ENCODE data around the gene PEX5L.

The PEX5L gene

DNA sequence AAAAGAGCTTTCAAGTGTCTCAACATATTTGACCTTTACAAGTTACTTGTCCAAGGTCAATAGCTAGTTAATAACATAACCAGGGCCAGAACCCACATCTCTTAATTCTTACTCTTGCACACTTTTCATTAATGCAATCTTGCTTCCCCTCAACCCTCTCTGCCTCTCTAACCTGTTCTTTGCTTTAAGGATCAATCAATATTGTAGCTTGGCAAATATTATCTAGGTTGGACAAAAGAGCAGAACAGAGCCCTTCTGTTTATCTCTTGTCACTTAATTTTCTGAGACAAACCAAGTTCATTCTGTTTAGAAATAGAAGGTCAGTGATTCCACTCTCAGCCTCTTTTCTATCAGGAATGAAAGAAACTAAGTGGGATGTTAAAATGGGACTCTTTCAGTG is 203.4 kb downstream of the PEX5L start:
- TF ChIP-seq, protein P1, sequence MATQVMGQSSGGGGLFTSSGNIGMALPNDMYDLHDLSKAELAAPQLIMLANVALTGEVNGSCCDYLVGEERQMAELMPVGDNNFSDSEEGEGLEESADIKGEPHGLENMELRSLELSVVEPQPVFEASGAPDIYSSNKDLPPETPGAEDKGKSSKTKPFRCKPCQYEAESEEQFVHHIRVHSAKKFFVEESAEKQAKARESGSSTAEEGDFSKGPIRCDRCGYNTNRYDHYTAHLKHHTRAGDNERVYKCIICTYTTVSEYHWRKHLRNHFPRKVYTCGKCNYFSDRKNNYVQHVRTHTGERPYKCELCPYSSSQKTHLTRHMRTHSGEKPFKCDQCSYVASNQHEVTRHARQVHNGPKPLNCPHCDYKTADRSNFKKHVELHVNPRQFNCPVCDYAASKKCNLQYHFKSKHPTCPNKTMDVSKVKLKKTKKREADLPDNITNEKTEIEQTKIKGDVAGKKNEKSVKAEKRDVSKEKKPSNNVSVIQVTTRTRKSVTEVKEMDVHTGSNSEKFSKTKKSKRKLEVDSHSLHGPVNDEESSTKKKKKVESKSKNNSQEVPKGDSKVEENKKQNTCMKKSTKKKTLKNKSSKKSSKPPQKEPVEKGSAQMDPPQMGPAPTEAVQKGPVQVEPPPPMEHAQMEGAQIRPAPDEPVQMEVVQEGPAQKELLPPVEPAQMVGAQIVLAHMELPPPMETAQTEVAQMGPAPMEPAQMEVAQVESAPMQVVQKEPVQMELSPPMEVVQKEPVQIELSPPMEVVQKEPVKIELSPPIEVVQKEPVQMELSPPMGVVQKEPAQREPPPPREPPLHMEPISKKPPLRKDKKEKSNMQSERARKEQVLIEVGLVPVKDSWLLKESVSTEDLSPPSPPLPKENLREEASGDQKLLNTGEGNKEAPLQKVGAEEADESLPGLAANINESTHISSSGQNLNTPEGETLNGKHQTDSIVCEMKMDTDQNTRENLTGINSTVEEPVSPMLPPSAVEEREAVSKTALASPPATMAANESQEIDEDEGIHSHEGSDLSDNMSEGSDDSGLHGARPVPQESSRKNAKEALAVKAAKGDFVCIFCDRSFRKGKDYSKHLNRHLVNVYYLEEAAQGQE (IDR thresholded peaks at IDR 0.05; ENCODE audit: insufficient read depth in 1 of 2, low read depth in 2 of 2, low read length in 2 of 2): no peak
- TF ChIP-seq TAF1 (IDR thresholded peaks at IDR 0.05; ENCODE audit: borderline replicate concordance, insufficient read depth, low read length) (no peak), FOXP2 (optimal IDR thresholded peaks at IDR 0.05; ENCODE audit: borderline replicate concordance, extremely low read depth, extremely low read length, insufficient read depth) (no peak), SIN3A (IDR thresholded peaks at IDR 0.05; ENCODE audit: borderline replicate concordance, insufficient read depth, low read length) (no peak), POLR2AphosphoS5 (IDR thresholded peaks at IDR 0.05; ENCODE audit: low read depth, low read length) (no peak)

GRCh38 chr3:179832333-179832854 is 204.3 kb downstream of the PEX5L start:
- TF ChIP-seq, protein P1 (IDR thresholded peaks at IDR 0.05; ENCODE audit: insufficient read depth in 1 of 2, low read depth in 2 of 2, low read length in 2 of 2): no peak
- TF ChIP-seq POLR2AphosphoS5 (IDR thresholded peaks at IDR 0.05; ENCODE audit: low read depth, low read length) (no peak), TAF1 (IDR thresholded peaks at IDR 0.05; ENCODE audit: borderline replicate concordance, insufficient read depth, low read length) (no peak), SIN3A (IDR thresholded peaks at IDR 0.05; ENCODE audit: borderline replicate concordance, insufficient read depth, low read length) (no peak), FOXP2 (optimal IDR thresholded peaks at IDR 0.05; ENCODE audit: borderline replicate concordance, extremely low read depth, extremely low read length, insufficient read depth) (no peak)

- TF ChIP-seq TAF1 (IDR thresholded peaks at IDR 0.05; ENCODE audit: borderline replicate concordance, insufficient read depth, low read length) (no peak), POLR2AphosphoS5 (IDR thresholded peaks at IDR 0.05; ENCODE audit: low read depth, low read length) (no peak), FOXP2 (optimal IDR thresholded peaks at IDR 0.05; ENCODE audit: borderline replicate concordance, extremely low read depth, extremely low read length, insufficient read depth) (no peak), SIN3A (IDR thresholded peaks at IDR 0.05; ENCODE audit: borderline replicate concordance, insufficient read depth, low read length) (no peak)
- TF ChIP-seq, protein P1 (IDR thresholded peaks at IDR 0.05; ENCODE audit: insufficient read depth in 1 of 2, low read depth in 2 of 2, low read length in 2 of 2): no peak
Observed at GRCh38 chr3:179829401-179829800, 207.3 kb downstream of the PEX5L start.

GRCh38 chr3:179828738-179829137 is 208.0 kb downstream of the PEX5L start:
- TF ChIP-seq TAF1 (IDR thresholded peaks at IDR 0.05; ENCODE audit: borderline replicate concordance, insufficient read depth, low read length) (no peak), POLR2AphosphoS5 (IDR thresholded peaks at IDR 0.05; ENCODE audit: low read depth, low read length) (no peak), FOXP2 (optimal IDR thresholded peaks at IDR 0.05; ENCODE audit: borderline replicate concordance, extremely low read depth, extremely low read length, insufficient read depth) (no peak), SIN3A (IDR thresholded peaks at IDR 0.05; ENCODE audit: borderline replicate concordance, insufficient read depth, low read length) (no peak)
- TF ChIP-seq, protein P1 (IDR thresholded peaks at IDR 0.05; ENCODE audit: insufficient read depth in 1 of 2, low read depth in 2 of 2, low read length in 2 of 2): no peak

DNA sequence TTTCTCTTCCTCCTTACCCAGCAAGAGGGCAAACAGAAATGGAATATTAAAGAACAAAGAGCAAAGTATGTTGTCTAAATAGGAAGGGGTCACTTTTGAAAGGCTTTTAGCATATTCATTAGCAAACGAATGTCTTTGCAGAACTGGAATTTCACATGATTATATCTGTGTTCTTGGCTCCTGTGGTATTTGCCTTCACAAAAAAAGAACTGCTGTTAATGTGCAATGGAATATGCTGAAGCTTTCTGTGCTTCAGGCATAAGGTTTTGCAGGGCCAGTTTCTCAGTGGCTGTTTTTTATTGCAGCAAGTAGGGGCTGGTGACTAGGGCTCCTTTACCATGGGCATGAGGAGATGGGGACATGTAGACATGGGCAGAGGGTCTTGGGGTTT is 210.5 kb downstream of the PEX5L start:
- TF ChIP-seq, protein P1 (IDR thresholded peaks at IDR 0.05; ENCODE audit: insufficient read depth in 1 of 2, low read depth in 2 of 2, low read length in 2 of 2): no peak
- TF ChIP-seq SIN3A (IDR thresholded peaks at IDR 0.05; ENCODE audit: borderline replicate concordance, insufficient read depth, low read length) (no peak), POLR2AphosphoS5 (IDR thresholded peaks at IDR 0.05; ENCODE audit: low read depth, low read length) (no peak), TAF1 (IDR thresholded peaks at IDR 0.05; ENCODE audit: borderline replicate concordance, insufficient read depth, low read length) (no peak), FOXP2 (optimal IDR thresholded peaks at IDR 0.05; ENCODE audit: borderline replicate concordance, extremely low read depth, extremely low read length, insufficient read depth) (no peak)

Measured in PFSK-1 (cell line).